ENCODE data around the gene SLC35G4.
"Not testable (repeated sequence)": the region's sequence is repeated elsewhere in the genome, so short reads cannot be mapped to it uniquely, and the experiment has no call there.

The SLC35G4 gene

DNA sequence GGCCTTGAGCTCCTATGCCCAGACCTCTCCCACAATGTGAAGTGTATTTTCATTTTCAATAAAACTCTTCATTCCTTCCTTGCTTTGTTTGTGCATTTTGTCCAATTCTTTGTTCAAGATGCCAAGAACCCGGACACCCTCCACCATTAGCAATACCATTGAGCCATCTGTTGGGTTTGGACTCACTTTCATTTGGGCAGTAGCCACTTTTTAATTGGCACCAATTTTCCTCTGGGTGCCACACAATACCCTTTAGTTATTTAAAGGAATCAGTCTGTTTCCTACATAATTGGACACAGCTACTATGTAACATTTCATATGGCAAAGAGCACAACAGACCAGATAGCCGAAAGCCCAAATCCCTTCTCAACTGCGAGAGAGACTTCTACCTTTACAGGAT is 22.5 kb upstream of the SLC35G4 start:
- no peak overlapping the region for H3K4me3 ChIP-seq
- no peaks in the 10 kb centered on the region for H3K27me3 ChIP-seq (ENCODE audit: low read depth)
- no peak for DNase-seq (ENCODE audit: low spot score in 2 of 2)
- H3K9me3 ChIP-seq, result no peaks in the 10 kb centered on the region
- H3K4me1 ChIP-seq, result no peaks in the 10 kb centered on the region
- in situ Hi-C loops (cut with MboI; ENCODE audit: low sequenced_read_pairs), result no loop called here
- H3K36me3 ChIP-seq (replicated peaks), result no peaks in the 10 kb centered on the region

DNA sequence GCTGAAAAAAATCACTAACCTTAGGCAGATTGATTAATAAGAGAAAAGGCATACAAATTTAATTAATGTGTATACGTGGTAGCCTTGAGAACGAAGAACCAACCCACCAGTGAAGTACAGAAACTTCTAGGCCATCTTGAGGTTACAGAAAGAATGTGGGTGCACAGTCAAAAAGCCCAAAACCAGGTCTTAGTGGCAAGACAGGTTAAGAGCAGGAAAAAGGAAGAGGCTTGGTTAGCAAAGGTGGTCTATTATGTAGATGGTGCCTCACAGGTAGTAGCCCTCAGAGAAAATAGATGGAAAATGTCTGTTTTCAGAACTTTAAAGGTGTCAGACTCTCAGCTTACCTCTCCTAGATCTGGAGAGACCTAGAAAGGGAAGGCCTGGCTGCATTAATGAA is 22.0 kb upstream of the SLC35G4 start:
- no peaks in the 10 kb centered on the region for H3K36me3 ChIP-seq (replicated peaks)
- DNase-seq (ENCODE audit: low spot score in 2 of 2), result no peak
- in situ Hi-C loops (cut with MboI; ENCODE audit: low sequenced_read_pairs), result no loop called here
- no peak overlapping the region for H3K4me3 ChIP-seq
- no peaks in the 10 kb centered on the region for H3K27me3 ChIP-seq (ENCODE audit: low read depth)
- H3K4me1 ChIP-seq, result no peaks in the 10 kb centered on the region
- H3K9me3 ChIP-seq, result no peaks in the 10 kb centered on the region

DNA sequence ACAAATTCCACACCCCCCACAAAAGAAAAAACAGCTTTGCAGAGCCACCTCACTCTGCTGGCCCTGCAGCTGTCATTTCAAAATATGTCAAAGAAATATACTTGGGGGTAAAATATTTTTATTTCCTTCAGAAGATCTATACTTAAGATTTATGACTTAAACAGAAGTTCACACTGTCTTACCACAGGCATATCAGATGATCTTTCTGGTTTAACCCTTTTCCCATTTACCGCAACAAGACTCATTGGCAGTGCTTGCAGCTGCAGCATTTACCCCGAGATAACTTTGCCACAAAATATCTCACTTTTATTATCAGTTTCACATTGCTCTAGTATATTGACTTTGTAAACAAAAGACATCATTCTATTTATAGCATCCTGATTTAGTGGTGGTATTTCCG is 21.6 kb upstream of the SLC35G4 start:
- H3K4me3 ChIP-seq, result no peak overlapping the region
- H3K9me3 ChIP-seq, result no peaks in the 10 kb centered on the region
- in situ Hi-C loops (cut with MboI; ENCODE audit: low sequenced_read_pairs), result no loop called here

DNA sequence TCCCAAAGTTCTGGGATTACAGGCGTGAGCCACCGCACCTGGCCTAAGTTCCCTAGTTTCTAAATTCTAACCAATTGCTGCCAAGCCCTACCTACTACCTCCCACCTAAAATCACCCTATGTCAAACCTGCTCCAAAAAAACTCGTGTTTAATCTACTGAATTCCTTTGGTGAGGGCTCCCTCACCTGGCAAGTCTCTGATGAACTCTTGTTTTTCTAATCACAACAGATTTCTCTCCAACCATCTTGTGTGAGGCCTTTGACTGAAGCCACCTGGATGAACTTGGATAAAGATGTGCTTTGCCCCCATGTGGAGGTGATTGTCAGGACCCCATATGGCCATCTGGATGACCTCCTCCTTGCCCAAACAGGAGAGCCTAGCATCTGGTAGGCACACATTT is 17.4 kb upstream of the SLC35G4 start:
- H3K27me3 ChIP-seq (ENCODE audit: low read depth), result no peaks in the 10 kb centered on the region
- DNase-seq (ENCODE audit: low spot score in 2 of 2), result no peak
- H3K4me3 ChIP-seq, result no peak overlapping the region
- H3K9me3 ChIP-seq, result no peaks in the 10 kb centered on the region
- in situ Hi-C loops (cut with MboI; ENCODE audit: low sequenced_read_pairs), result no loop called here
- H3K4me1 ChIP-seq, result no peaks in the 10 kb centered on the region
- H3K36me3 ChIP-seq (replicated peaks), result no peaks in the 10 kb centered on the region

More for the DNA sequence above, 21.6 kb upstream of the SLC35G4 start:
- no peak for DNase-seq (ENCODE audit: low spot score in 2 of 2)
- Histone ChIP-seq H3K36me3 (replicated peaks) (no peaks in the 10 kb centered on the region), H3K4me1 (no peaks in the 10 kb centered on the region), H3K27me3 (ENCODE audit: low read depth) (no peaks in the 10 kb centered on the region)

DNA sequence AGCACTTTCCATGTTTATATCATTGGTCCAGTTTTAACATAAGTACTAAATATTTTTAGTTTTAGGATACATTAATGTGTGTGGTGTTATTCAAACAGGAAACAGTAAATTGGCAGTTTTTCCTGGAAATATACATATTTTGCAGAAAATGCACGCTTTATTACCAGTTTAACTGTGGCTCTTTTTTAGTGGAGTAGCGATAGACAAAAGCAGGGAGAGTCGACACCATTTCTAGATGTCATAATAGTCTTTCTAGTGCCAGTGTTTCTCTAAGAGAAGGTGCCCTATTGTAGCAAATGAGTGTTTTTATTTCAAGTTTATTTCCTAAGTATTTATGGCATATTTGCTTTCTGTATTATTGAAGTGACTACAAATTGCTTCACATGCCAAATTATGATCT is 9.1 kb upstream of the SLC35G4 start:
- in situ Hi-C loops (cut with MboI; ENCODE audit: low sequenced_read_pairs), result no loop called here
- no peaks in the 10 kb centered on the region for H3K9me3 ChIP-seq
- H3K27me3 ChIP-seq (ENCODE audit: low read depth), result no peaks in the 10 kb centered on the region
- no peaks in the 10 kb centered on the region for H3K36me3 ChIP-seq (replicated peaks)
- H3K4me1 ChIP-seq, result no peaks in the 10 kb centered on the region
- no peak for DNase-seq (ENCODE audit: low spot score in 2 of 2)
- no peak overlapping the region for H3K4me3 ChIP-seq

DNA sequence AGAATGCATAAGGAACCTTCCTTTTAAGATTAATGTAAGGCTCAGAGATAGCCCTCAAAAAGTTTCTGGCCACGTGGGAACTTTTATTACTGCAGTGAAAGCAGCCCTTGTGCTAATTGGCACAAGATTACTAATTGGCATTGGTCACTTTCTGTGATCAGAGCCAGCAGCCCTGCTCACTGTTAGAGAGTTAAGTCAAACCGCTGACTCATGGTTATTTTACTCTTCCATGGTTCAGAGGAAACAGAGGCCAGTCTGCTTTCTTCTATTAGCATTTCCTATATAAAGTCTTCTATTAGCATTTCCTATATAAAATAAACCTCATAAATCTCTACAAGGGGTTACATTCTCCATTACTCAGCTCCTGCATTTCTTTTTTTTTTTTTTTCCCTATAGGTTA is 1.5 kb upstream of the SLC35G4 start:
- H3K9me3 ChIP-seq, result no peaks in the 10 kb centered on the region
- no peak for DNase-seq (ENCODE audit: low spot score in 2 of 2)
- no peak overlapping the region for H3K4me3 ChIP-seq
- H3K36me3 ChIP-seq (replicated peaks), result no peaks in the 10 kb centered on the region
- no peaks in the 10 kb centered on the region for H3K4me1 ChIP-seq
- H3K27me3 ChIP-seq (ENCODE audit: low read depth), result no peaks in the 10 kb centered on the region
- in situ Hi-C loops (cut with MboI; ENCODE audit: low sequenced_read_pairs), result no loop called here

DNA sequence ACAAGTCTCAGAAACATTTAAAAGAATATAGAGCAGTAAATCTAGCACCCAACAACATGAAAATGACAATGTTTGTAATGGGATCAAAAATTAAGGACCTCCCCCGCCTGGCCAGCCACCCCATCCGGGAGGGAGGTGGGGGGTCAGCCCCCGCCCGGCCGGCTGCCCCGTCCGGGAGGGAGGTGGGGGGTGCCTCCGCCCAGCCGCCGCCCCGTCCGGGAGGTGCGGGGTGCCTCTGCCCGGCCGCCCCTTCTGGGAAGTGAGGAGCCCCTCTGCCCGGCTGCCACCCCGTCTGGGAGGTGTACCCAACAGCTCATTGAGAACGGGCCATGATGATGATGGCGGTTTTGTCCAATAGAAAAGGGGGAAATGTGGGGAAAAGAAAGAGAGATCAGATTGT is 778 bp upstream of the SLC35G4 start:
- H3K4me1 ChIP-seq; H3K9me3 ChIP-seq; DNase-seq (ENCODE audit: low spot score in 2 of 2); H3K4me3 ChIP-seq; in situ Hi-C loops (cut with MboI; ENCODE audit: low sequenced_read_pairs); H3K27me3 ChIP-seq (ENCODE audit: low read depth); H3K36me3 ChIP-seq (replicated peaks): not testable (repeated sequence)

DNA sequence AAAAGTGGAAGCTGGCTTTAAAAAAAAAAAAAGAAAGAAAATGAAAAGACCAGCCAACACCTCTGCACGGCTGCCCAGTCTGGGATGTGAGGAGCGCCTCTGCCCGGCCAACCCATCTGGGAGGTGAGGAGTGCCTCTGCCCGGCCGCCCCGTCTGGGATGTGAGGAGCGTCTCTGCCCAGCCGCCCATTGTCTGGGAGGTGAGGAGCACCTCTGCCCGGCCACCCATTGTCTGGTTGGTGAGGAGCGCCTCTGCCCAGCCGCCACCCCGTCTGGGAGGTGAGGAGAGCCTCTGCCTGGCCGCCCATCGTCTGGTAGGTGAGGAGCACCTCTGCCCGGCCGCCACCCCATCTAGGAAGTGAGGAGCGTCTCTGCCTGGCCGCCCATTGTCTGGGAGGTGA is 3.7 kb downstream of the SLC35G4 start:
- H3K36me3 ChIP-seq (replicated peaks); H3K4me1 ChIP-seq; H3K27me3 ChIP-seq (ENCODE audit: low read depth); H3K9me3 ChIP-seq; H3K4me3 ChIP-seq; DNase-seq (ENCODE audit: low spot score in 2 of 2); in situ Hi-C loops (cut with MboI; ENCODE audit: low sequenced_read_pairs): not testable (repeated sequence)

DNA sequence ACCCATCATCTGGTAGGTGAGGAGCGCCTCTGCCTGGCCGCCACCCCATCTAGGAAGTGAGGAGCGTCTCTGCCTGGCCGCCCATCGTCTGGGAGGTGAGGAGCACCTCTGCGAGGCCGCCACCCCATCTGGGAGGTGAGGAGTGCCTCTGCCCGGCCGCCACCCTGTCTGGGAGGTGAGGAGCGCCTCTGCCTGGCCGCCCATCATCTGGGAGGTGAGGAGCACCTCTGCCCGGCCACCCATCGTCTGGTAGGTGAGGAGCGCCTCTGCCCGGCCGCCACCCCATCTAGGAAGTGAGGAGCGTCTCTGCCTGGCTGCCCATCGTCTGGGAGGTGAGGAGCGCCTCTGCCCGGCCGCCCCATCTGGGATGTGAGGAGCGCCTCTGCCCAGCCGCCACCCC is 4.2 kb downstream of the SLC35G4 start:
- in situ Hi-C loops (cut with MboI; ENCODE audit: low sequenced_read_pairs); H3K36me3 ChIP-seq (replicated peaks); H3K9me3 ChIP-seq; H3K4me3 ChIP-seq; DNase-seq (ENCODE audit: low spot score in 2 of 2); H3K27me3 ChIP-seq (ENCODE audit: low read depth); H3K4me1 ChIP-seq: not testable (repeated sequence)

DNA sequence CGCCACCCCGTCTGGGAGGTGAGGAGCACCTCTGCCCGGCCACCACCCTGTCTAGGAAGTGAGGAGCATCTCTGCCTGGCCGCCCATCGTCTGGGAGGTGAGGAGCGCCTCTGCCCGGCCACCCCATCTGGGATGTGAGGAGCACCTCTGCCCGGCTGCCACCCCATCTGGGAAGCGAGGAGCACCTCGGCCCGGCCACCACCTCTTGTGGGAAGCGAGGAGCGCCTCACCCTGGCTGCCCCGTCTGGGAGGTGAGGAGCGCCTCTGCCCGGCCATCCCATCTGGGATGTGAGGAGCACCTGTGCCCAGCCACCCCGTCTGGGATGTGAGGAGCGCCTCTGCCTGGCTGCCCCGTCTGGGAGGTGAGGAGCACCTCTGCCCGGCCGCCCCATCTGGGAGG is 4.6 kb downstream of the SLC35G4 start:
- DNase-seq (ENCODE audit: low spot score in 2 of 2); H3K9me3 ChIP-seq; H3K27me3 ChIP-seq (ENCODE audit: low read depth); H3K36me3 ChIP-seq (replicated peaks); H3K4me3 ChIP-seq; in situ Hi-C loops (cut with MboI; ENCODE audit: low sequenced_read_pairs); H3K4me1 ChIP-seq: not testable (repeated sequence)

DNA sequence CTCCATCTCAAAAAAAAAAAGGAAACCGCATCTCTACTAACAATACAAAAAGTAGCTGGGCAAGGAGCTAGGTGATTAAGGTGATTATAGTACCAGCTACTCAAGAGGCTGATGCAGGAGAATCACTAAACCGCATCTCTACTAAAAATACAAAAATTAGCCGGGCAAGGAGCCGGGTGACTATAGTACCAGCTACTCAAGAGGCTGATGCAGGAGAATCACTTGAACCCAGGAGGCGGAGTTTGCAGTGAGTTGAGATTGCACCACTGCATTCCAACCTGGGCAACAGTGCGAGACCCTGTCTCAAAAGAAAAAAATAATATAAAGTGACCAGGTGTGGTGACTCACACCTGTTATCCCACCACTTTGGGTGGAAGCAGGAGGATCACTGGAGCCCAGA is 5.6 kb downstream of the SLC35G4 start:
- H3K9me3 ChIP-seq; H3K36me3 ChIP-seq (replicated peaks); in situ Hi-C loops (cut with MboI; ENCODE audit: low sequenced_read_pairs); H3K27me3 ChIP-seq (ENCODE audit: low read depth); H3K4me1 ChIP-seq; DNase-seq (ENCODE audit: low spot score in 2 of 2); H3K4me3 ChIP-seq: not testable (repeated sequence)

DNA sequence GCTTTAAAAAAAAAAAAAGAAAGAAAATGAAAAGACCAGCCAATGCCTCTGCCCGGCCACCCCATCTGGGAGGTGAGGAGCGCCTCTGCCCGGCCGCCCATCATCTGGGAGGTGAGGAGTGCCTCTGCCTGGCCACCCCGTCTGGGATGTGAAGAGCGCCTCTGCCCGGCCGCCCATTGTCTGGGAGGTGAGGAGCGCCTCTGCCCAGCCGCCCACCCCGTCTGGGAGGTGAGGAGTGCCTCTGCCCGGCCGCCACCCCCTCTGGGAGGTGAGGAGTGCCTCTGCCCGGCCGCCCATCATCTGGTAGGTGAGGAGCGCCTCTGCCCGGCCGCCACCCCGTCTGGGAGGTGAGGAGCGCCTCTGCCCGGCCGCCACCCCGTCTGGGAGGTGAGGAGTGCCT is 37.9 kb downstream of the SLC35G4 start:
- DNase-seq (ENCODE audit: low spot score in 2 of 2); in situ Hi-C loops (cut with MboI; ENCODE audit: low sequenced_read_pairs); H3K9me3 ChIP-seq; H3K4me1 ChIP-seq; H3K4me3 ChIP-seq; H3K36me3 ChIP-seq (replicated peaks); H3K27me3 ChIP-seq (ENCODE audit: low read depth): not testable (repeated sequence)

DNA sequence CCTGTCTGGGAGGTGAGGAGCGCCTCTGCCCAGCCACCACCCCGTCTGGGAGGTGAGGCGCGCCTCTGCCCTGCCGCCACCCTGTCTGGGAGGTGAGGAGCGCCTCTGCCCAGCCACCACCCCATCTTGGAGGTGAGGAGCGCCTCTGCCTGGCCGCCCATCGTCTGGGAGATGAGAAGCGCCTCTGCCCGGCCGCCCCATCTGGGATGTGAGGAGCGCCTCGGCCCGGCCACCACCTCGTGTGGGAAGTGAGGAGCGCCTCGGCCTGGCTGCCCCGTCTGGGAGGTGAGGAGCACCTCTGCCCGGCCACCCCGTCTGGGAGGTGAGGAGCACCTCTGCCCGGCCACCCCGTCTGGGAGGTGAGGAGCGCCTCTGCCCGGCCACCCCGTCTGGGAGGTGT is 38.4 kb downstream of the SLC35G4 start:
- H3K36me3 ChIP-seq (replicated peaks); H3K4me3 ChIP-seq; H3K9me3 ChIP-seq; in situ Hi-C loops (cut with MboI; ENCODE audit: low sequenced_read_pairs); H3K4me1 ChIP-seq; H3K27me3 ChIP-seq (ENCODE audit: low read depth); DNase-seq (ENCODE audit: low spot score in 2 of 2): not testable (repeated sequence)

DNA sequence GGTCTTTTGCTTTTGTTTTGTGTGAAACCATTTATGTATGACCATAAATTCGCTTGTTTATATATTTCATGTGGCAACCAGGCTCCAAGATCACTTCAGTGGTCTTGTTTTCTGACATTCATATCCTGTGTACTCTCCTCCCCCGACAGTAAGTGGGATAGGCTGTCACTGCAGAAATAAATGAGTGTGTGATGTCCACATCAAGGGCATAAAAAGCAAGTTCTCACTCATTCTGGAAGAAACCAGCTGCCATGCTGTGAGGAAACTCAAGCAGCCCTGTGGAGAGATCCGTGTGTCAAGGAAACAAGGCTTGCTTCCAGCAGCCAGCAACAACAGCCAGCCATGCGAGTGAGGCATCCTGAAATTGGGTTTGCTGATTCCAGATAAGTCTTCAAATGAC is 40.4 kb downstream of the SLC35G4 start:
- in situ Hi-C loops (cut with MboI; ENCODE audit: low sequenced_read_pairs), result no loop called here
- no peak for DNase-seq (ENCODE audit: low spot score in 2 of 2)
- Histone ChIP-seq H3K36me3 (replicated peaks) (no peaks in the 10 kb centered on the region), H3K4me1 (no peaks in the 10 kb centered on the region), H3K4me3 (no peak overlapping the region), H3K9me3 (no peaks in the 10 kb centered on the region), H3K27me3 (ENCODE audit: low read depth) (peaks cover 14% of the 10 kb centered on the region)

DNA sequence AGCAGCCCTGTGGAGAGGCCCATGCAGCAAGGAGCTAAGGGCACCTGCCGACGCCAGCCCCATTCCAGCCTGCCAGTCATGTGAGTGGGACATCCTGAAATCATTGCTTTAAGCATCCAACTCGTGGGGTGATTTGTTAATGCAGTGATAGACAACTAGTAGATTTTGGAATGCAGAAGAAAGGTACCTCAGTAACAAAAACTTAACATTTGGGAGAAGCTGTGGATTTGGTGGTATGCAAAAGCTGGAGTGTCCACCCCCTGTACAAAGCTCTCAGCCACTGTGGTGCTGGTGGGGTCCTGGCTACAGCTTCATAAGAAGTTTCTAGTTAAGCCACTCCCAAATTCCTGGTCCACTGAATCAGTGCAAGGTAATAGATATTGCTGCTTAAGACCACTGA is 42.5 kb downstream of the SLC35G4 start:
- in situ Hi-C loops (cut with MboI; ENCODE audit: low sequenced_read_pairs), result no loop called here
- H3K4me3 ChIP-seq, result no peak overlapping the region
- no peaks in the 10 kb centered on the region for H3K4me1 ChIP-seq
- H3K36me3 ChIP-seq (replicated peaks), result no peaks in the 10 kb centered on the region
- H3K9me3 ChIP-seq, result no peaks in the 10 kb centered on the region
- H3K27me3 ChIP-seq (ENCODE audit: low read depth), result peaks cover 21% of the 10 kb centered on the region
- no peak for DNase-seq (ENCODE audit: low spot score in 2 of 2)

Measured in HAP-1 (cell line).